K562 (cell line): ENCODE measurements around the gene FERD3L.

Experiments
- CTCF ChIP-seq, 3 experiments: IDR thresholded peaks in 2 of 3; conservative IDR thresholded peaks in 1 of 3; 2 replicates each; pipeline ENCODE4 v1.5.1; 2011 to 2012; ENCODE audit warnings: low read length in 3 of 3, mild to moderate bottlenecking in 3 of 3, control low read depth in 2 of 3, improper control_type of control experiment in 1 of 3, inconsistent platforms in 1 of 3, low read depth in 1 of 3, mixed read lengths in 1 of 3, moderate library complexity in 1 of 3; ENCODE audit not compliant: insufficient read depth in 2 of 3
- EP300 ChIP-seq: IDR thresholded peaks from 2 replicates; pipeline ENCODE4 v1.6.1; 2012; ENCODE audit warnings: low read length, improper control_type of control experiment
- ETS2 ChIP-seq: IDR thresholded peaks from 2 replicates; pipeline ENCODE4 v1.6.1; 2016; ENCODE audit warnings: borderline replicate concordance, missing genetic modification characterization, mild to moderate bottlenecking, moderate library complexity, missing compliant biosample characterization; ENCODE audit not compliant: poor library complexity, severe bottlenecking
- FOXK1 ChIP-seq: sonication (generic); formaldehyde crosslinking; IDR thresholded peaks from 2 replicates; pipeline ENCODE4 v1.8.0; 2022; ENCODE audit warnings: missing genetic modification reagents, mild to moderate bottlenecking, borderline replicate concordance
- JUN ChIP-seq, 2 experiments: sonication (generic) in 1 of 2; formaldehyde crosslinking in 1 of 2; IDR thresholded peaks; 2 replicates each; pipeline versions ENCODE4 v1.6.1 to v1.8.0; 2012 to 2022; ENCODE audit warnings: borderline replicate concordance in 2 of 2, mild to moderate bottlenecking in 2 of 2, improper control_type of control experiment in 1 of 2, low read depth in 1 of 2, low read length in 1 of 2, missing genetic modification reagents in 1 of 2
- JUNB ChIP-seq: fragments of 450-650 bp; formaldehyde crosslinking; conservative IDR thresholded peaks from 2 replicates; pipeline ENCODE4 v1.4.0; 2020; ENCODE audit warnings: mild to moderate bottlenecking
- KDM5B ChIP-seq: fragments of 200-600 bp; sonication (generic); IDR thresholded peaks from 2 replicates; pipeline ENCODE4 v1.6.1; 2012; ENCODE audit warnings: low read depth, mild to moderate bottlenecking, moderate library complexity, low read length, control low read depth, inconsistent platforms; ENCODE audit not compliant: insufficient replicate concordance
- MEF2A ChIP-seq: IDR thresholded peaks from 2 replicates; pipeline ENCODE4 v1.6.1; 2011; ENCODE audit warnings: low read depth, mild to moderate bottlenecking, low read length, moderate library complexity; ENCODE audit not compliant: control insufficient read depth
- POLR2A ChIP-seq: fragments of 450-650 bp; conservative IDR thresholded peaks from 2 replicates; pipeline ENCODE4 v1.6.1; 2016
- PRPF4 ChIP-seq: fragments of 200-400 bp; formaldehyde crosslinking; IDR thresholded peaks from one replicate; pipeline ENCODE4 v1.6.1; 2017; ENCODE audit warnings: low read length, low read depth, mild to moderate bottlenecking; ENCODE audit not compliant: insufficient read depth, poor library complexity, severe bottlenecking
- ZNF696 ChIP-seq: fragments of 250-450 bp; sonication (Bioruptor Pico); conservative IDR thresholded peaks from 2 replicates; pipeline ENCODE4 v1.4.0; 2020; ENCODE audit warnings: mild to moderate bottlenecking, moderate library complexity
- ZNF830 ChIP-seq: fragments of 250-450 bp; sonication (Bioruptor Pico); IDR thresholded peaks from 2 replicates; pipeline ENCODE4 v1.5.0; 2021; ENCODE audit warnings: mild to moderate bottlenecking
- TF ChIP-seq, protein P1 (sequence below): sonication (generic); formaldehyde crosslinking; IDR thresholded peaks from 2 replicates; pipeline ENCODE4 v1.8.0; 2022; ENCODE audit warnings: mild to moderate bottlenecking, missing genetic modification reagents

GRCh38 chr7:19098510-19098909 is 46.7 kb downstream of the FERD3L start:
- TF ChIP-seq ZNF696 (CRISPR knock-in tag) (no peak), CTCF (IDR thresholded peaks at IDR 0.05 in 2 of 3, conservative IDR thresholded peaks at IDR 0.05 in 1 of 3; ENCODE audit: insufficient read depth in 2 of 3, low read depth in 1 of 3, low read length in 3 of 3) (no peak), EP300 (no peak), POLR2A (no peak), MEF2A (no peak), JUNB (CRISPR knock-in tag) (no peak), PRPF4 (no peak), FOXK1 (CRISPR knock-in tag) (no peak), ETS2 (no peak), JUN (IDR thresholded peaks at IDR 0.05; ENCODE audit: borderline replicate concordance, low read depth, low read length) (no peak), JUN (CRISPR knock-in tag; IDR thresholded peaks at IDR 0.05; ENCODE audit: borderline replicate concordance) (no peak), KDM5B (no peak), ZNF830 (CRISPR knock-in tag) (no peak)
- TF ChIP-seq, protein P1, sequence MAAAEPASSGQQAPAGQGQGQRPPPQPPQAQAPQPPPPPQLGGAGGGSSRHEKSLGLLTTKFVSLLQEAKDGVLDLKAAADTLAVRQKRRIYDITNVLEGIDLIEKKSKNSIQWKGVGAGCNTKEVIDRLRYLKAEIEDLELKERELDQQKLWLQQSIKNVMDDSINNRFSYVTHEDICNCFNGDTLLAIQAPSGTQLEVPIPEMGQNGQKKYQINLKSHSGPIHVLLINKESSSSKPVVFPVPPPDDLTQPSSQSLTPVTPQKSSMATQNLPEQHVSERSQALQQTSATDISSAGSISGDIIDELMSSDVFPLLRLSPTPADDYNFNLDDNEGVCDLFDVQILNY (CRISPR knock-in tag), result no peak
